Kidney glomerular epithelial cell (primary cell): ENCODE measurements around the gene WASHC2A.
"Not testable (repeated sequence)": the region's sequence is repeated elsewhere in the genome, so short reads cannot be mapped to it uniquely, and the experiment has no call there.

ENCODE experiments used
- DNase-seq: peaks from one replicate; lab custom pipeline; 2025; lab: John Stamatoyannopoulos, UW

Gene WASHC2A, protein sequence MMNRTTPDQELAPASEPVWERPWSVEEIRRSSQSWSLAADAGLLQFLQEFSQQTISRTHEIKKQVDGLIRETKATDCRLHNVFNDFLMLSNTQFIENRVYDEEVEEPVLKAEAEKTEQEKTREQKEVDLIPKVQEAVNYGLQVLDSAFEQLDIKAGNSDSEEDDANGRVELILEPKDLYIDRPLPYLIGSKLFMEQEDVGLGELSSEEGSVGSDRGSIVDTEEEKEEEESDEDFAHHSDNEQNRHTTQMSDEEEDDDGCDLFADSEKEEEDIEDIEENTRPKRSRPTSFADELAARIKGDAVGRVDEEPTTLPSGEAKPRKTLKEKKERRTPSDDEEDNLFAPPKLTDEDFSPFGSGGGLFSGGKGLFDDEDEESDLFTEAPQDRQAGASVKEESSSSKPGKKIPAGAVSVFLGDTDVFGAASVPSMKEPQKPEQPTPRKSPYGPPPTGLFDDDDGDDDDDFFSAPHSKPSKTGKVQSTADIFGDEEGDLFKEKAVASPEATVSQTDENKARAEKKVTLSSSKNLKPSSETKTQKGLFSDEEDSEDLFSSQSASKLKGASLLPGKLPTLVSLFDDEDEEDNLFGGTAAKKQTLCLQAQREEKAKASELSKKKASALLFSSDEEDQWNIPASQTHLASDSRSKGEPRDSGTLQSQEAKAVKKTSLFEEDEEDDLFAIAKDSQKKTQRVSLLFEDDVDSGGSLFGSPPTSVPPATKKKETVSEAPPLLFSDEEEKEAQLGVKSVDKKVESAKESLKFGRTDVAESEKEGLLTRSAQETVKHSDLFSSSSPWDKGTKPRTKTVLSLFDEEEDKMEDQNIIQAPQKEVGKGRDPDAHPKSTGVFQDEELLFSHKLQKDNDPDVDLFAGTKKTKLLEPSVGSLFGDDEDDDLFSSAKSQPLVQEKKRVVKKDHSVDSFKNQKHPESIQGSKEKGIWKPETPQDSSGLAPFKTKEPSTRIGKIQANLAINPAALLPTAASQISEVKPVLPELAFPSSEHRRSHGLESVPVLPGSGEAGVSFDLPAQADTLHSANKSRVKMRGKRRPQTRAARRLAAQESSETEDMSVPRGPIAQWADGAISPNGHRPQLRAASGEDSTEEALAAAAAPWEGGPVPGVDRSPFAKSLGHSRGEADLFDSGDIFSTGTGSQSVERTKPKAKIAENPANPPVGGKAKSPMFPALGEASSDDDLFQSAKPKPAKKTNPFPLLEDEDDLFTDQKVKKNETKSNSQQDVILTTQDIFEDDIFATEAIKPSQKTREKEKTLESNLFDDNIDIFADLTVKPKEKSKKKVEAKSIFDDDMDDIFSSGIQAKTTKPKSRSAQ (N-terminal part only)

DNA sequence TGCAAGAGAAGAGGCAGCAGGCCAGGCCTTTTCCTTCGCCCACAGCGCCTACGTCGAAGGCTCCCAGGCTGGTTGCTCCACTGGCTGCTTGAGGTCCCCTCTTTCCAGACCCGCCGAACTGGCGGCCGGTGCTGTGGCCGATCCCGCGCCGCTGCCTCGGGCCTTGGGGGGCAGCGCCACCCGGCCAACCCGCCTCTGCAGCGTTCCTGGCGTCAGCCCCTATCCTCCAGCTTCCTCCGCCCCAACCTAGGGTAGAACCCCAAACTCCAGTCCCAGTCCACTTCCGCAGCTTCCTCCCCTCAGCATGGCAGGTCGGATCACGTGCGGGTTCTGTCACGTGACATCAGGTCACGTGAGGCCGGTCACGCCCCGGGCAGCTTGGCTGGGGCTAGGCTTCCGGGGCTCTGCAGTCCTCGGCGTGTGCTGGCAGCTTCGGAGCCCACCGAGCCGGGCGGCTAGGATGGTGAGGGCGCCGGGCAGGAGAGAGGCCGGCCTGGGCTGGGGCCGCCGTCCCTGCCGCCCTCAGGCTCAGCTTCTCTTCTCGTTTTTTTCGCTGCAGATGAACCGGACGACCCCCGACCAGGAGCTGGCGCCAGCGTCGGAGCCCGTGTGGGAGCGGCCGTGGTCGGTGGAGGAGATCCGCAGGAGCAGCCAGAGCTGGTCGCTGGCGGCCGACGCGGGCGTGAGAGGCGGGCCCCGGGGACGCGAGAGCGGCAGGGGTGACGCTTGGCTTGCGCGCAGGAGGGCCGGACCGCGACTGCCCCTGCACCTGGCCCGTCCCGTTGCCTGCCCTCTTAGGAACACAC lies at the start of gene WASHC2A:
Gene WASHC2A (plus strand): TSS at position 409 of the 806 bp plus-strand sequence. CDS start 52 bp downstream, at position 461.
- peak; percentile 38 for DNase-seq

DNA sequence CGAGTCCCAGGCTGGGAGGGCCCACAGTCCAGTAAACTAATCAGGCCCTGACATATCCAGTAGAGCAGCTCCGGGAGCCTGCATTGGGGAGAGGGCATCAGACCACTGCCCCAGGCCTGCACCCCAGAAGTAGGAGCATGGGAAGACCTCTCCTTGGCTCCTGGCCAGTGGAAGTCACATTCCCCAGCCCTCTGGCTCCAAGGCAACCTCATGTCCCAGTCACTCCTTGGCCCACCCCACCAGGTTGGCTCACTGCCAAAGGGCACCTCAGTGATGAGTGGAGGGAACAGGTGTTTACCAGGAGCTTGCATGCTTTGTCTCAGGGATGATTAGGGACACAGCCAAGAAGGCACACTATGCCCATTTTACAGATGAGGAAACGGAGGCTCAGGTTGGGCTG lies 48.5 kb upstream of the WASHC2A start:
- not testable (repeated sequence) for DNase-seq

DNA sequence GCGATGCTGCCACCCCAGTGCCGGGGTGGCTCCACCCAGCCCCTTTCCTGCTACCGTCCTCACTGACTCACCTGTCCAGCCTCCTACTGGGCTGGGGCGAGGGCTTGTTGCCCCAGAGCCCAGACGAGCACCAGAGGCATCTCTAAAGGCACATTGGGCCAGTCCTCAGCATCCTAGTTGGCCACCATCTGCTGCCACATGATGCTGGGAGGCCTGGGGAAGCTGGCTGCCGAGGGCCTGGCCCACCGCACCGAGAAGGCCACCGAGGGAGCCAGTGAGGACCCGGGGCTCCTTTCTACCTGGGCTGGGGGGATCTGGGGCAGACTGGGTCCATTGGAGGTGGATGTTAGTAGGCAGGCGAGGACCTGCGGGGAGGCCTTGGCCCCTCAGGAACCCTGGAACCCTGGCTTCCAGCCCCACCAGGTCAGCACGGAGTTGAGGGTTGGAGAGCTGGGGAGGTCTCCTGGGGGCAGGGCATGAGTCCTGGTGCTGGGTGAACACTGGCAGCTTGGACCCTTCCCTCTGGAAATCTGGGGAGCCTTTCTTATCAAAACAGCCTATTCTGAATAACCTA lies 47.2 kb upstream of the WASHC2A start:
- not testable (repeated sequence) for DNase-seq

GRCh38 chr10:50021646-50022045 lies 46.1 kb upstream of the WASHC2A start:
- DNase-seq: no peak

- DNase-seq: not testable (repeated sequence)
These were observed 42.9 kb upstream of the WASHC2A start for GRCh38 chr10:50024716-50025383.

DNA sequence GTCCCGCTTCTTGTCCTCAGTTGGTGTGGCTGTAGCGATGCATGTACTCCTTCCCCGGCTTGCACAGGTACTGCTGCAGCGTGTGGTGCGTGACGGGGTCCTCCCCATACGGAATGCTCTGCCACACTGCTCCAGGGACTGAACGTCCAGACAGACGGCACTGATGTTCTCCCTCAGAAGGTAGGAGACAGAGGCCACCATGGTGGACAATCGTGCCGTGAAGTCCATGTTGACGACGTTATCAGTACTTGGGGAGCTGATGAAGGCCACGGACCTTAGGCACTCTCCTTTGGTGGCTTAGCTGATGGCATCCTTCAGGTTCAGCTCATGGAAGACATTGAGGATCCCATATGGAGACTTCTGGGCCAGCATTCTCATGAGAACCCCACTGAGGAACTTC lies 42.1 kb upstream of the WASHC2A start:
- DNase-seq: no peak

GRCh38 chr10:50027195-50027594 lies 40.6 kb upstream of the WASHC2A start:
- no peak for DNase-seq

DNA sequence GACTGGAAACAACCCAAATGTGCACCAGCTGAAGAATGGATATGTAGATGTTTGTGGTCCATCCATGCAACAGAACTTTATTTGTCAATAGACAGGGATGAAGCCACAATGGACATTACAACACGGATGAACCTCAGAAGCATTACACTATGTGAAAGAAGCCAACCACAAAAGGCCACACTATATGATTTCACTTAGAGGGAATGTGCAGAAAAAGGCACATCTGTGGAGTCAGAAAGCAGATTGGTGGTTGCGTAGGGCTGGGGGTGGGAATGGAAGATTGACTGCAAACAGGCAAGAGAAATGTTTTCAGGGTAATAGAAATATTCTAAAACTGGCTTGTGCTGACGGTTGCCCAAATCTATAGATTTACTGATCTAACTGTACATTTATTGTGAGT lies 34.3 kb upstream of the WASHC2A start:
- peak; percentile 10 for DNase-seq

- not testable (repeated sequence) for DNase-seq
These were observed 32.4 kb upstream of the WASHC2A start for GRCh38 chr10:50035337-50035736.

DNA sequence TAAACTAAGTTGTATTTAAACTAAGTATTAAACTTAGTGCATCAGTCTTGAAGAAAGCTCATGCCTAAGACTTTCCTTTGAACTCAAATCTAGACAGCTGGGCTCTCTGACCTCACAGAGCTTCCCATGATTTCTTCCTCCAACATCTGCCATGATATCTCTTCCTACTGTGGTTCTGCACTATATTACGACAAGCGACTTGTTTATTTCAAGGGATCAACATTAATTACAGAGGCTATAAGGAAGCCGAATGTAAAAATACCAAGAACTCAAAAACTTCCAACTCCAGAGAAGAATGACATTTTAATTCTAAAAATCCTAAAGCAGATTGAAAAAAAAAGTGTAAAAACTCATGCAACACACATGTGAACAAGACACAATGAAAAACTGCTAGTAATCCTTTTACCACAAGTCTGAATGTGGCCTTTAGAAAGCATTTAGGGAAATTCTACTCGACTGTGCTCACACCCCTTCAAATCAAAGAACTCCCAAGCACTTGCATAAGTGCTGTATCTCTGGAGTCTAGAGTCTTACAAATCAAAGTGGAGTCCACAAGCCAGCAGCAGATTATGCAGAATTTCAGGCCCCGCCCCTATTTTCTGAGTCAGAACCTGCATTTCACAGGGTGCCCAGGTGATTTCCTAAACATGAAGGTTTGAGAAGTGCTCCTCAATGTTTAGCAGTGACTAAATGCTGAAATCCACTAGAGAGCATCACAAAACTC lies 22.7 kb upstream of the WASHC2A start:
- no peak for DNase-seq

DNA sequence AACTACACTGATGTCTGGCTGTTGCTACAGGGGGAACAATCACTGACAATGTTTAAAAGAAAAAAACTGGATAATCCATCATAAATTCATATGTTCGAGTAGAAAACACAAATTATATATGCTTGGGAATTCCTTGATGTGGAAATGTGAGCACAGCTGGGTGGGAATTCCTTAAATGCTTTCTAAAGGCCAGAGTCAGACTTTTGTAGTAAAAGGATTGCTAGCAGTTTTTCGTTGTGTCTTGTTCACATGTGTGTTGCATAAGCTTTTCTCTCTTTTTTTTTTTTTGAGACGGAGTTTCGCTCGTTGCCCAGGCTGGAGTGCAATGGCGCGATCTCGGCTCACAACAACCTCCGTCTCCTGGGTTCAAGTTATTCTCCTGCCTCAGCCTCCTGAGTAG lies 21.3 kb upstream of the WASHC2A start:
- DNase-seq: not testable (repeated sequence)

DNA sequence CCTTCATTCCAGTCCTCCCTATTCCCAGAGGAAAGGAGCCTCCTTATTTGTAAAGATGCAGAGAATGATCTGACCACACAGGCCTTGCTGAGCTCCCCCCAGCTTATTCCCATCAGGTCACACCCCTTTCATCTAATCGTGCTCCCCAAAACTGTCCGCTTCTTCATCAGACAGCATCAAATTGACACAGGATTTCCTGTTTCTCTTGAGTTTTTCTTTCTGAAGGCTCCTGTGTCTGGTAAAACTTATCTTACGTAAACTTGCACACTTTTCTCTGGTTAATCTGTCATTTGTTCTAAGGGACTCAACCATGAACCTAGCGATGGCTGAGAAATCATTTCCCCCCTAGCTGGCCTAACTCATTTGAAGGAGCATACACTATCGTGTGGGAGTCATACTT lies 20.2 kb upstream of the WASHC2A start:
- not testable (repeated sequence) for DNase-seq

- peak; percentile 40 for DNase-seq
These were observed 15.6 kb upstream of the WASHC2A start for GRCh38 chr10:50051995-50052660.

GRCh38 chr10:50052778-50053376 lies 14.9 kb upstream of the WASHC2A start:
- DNase-seq: not testable (repeated sequence)

GRCh38 chr10:50055494-50056292 lies 12.1 kb upstream of the WASHC2A start:
- not testable (repeated sequence) for DNase-seq

DNA sequence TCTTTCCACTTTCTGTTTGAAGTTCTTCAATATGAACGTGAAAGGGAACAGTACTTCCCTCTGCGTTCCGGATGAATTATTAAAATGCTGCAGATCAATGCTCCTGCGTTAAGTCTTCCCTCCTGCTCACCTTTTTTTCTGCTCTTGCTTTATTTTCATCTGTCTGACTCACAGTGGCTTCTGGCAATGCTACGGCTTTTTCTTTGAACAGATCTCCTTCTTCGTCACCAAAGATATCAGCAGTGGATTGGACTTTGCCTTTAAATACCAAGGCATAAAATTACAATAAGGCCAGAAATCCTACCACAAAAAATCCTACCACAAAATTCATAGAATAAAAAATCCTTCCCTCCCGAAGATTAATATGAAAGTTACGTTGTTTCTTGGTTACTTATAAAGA lies 11.1 kb upstream of the WASHC2A start:
- not testable (repeated sequence) for DNase-seq

- not testable (repeated sequence) for DNase-seq
These were observed 9.0 kb upstream of the WASHC2A start for GRCh38 chr10:50058727-50059126.

- DNase-seq: not testable (repeated sequence)
These were observed 7.8 kb upstream of the WASHC2A start for GRCh38 chr10:50059946-50060345.
